Measurements from ENCODE around the gene MMS22L.

MMS22L gene

DNA sequence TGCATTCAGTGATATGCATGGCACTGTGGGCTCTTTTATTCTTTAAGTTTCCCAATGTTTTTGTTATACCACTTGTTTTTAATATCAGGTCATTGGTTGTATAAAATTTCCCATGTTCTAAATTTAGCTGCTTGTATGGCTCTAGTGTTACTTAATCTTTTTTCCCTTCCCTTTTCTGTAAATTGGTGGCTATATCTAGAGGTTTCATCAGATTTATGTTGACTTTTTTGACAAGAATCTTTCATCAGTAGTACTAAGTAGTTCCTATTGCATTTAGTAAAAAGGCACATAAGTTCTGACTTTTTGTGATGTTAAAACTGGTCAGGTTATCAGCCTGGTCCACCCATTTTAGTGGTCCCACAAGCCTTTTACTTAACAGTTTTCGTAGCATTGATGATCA lies 51.1 kb downstream of the MMS22L start:
- Histone ChIP-seq H3K27ac (no peak overlapping the region), H3K27me3 (no peaks in the 10 kb centered on the region), H3K4me3 (no peak overlapping the region), H3K4me1 (no peaks in the 10 kb centered on the region), H3K9me3 (no peaks in the 10 kb centered on the region), H3K36me3 (no peaks in the 10 kb centered on the region)
- TF ChIP-seq CTCF (IDR thresholded peaks at IDR 0.05): no peak
- no peak for DNase-seq
- intact Hi-C loops (cut with DNase I; ENCODE audit: low total_unique reads): no loop called here

DNA sequence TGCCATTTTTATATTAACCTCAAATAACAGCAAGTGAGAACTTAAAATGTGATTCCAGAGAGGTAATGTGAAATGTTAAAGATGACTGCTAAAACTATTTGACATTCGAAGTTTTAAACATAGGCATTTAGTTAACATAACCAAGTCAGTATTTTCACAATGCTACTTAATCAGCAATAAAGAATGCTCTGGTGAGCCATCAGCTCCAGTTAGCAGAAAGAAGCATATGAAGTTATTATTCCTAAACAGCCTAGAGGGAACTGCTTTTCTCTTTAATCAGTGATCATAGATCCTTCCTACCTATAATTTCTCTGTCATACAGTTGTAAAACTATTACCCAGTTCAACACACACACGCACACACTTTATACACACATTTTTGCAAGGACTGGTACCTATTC lies 60.1 kb downstream of the MMS22L start:
- no peak for TF ChIP-seq CTCF (IDR thresholded peaks at IDR 0.05)
- intact Hi-C loops (cut with DNase I; ENCODE audit: low total_unique reads): no loop called here
- no peaks in the 10 kb centered on the region for H3K36me3 ChIP-seq
- H3K4me1 ChIP-seq: no peaks in the 10 kb centered on the region
- H3K27me3 ChIP-seq: no peaks in the 10 kb centered on the region
- no peaks in the 10 kb centered on the region for H3K9me3 ChIP-seq
- H3K27ac ChIP-seq: no peak overlapping the region
- H3K4me3 ChIP-seq: no peak overlapping the region
- no peak for DNase-seq

- Histone ChIP-seq H3K36me3 (no peaks in the 10 kb centered on the region), H3K9me3 (no peaks in the 10 kb centered on the region), H3K4me3 (no peak overlapping the region), H3K27me3 (no peaks in the 10 kb centered on the region), H3K27ac (no peak overlapping the region), H3K4me1 (no peaks in the 10 kb centered on the region)
- DNase-seq: no peak
- intact Hi-C loops (cut with DNase I; ENCODE audit: low total_unique reads): no loop called here
- no peak for TF ChIP-seq CTCF (IDR thresholded peaks at IDR 0.05)
These were observed 64.1 kb downstream of the MMS22L start for GRCh38 chr6:97218912-97219311.

DNA sequence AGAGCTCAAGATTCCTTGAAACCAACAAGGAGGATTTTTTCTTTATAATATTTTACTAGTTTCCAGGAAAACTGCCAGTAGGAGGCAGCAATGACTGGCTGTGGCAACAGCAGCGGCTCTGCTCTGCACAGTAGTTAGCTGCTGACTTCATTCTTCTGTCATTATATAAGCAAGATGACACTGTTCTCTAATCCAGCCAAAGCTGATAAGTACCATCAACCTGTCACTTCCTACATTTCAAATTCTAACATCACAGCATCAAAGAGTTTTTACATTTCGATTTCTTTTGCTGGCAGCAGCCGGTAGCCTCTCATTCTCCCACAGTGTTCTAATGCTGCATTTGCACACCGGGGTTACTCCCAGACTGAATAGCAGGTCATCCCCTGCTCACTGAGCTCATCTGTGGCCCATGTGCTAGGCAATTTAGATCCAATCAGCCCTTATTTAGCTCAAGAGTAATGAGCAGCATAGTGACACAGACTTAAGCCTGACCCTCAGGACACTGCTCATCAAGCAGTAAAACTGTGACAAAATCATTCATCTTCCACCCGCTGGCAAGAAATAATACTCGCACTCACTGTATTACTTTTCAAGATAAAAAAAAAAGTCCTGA lies 67.8 kb downstream of the MMS22L start:
- no peak for TF ChIP-seq CTCF (IDR thresholded peaks at IDR 0.05)
- H3K27me3 ChIP-seq: no peaks in the 10 kb centered on the region

GRCh38 chr6:97214671-97215070 lies 68.3 kb downstream of the MMS22L start:
- DNase-seq: no peak
- Histone ChIP-seq H3K9me3 (no peaks in the 10 kb centered on the region), H3K36me3 (no peaks in the 10 kb centered on the region), H3K27ac (no peak overlapping the region), H3K4me1 (no peaks in the 10 kb centered on the region), H3K27me3 (no peaks in the 10 kb centered on the region), H3K4me3 (no peak overlapping the region)
- no peak for TF ChIP-seq CTCF (IDR thresholded peaks at IDR 0.05)
- intact Hi-C loops (cut with DNase I; ENCODE audit: low total_unique reads): no loop called here

More for the DNA sequence above, 67.8 kb downstream of the MMS22L start:
- no peak for DNase-seq
- no peak overlapping the region for H3K27ac ChIP-seq
- H3K9me3 ChIP-seq: no peaks in the 10 kb centered on the region
- no peaks in the 10 kb centered on the region for H3K4me1 ChIP-seq
- intact Hi-C loops (cut with DNase I; ENCODE audit: low total_unique reads): no loop called here
- no peaks in the 10 kb centered on the region for H3K36me3 ChIP-seq
- no peak overlapping the region for H3K4me3 ChIP-seq

DNA sequence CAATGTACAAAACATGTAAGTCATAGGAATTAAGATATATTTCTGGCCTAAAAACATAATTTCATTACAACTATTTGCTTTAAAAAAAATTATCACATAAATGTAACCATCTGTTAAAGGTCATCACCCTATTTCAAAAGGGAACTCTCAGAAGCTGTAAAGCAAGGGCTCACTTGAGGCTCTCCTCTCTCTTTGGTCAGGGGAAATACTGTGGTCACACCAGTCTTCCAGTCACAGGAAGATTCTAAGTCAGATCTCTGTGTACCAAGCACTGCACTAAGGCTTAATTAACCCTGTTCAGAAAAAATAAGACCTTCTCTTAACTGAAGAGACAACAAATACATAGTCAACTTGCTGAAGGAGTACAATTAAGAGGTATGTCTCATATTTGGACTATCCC lies 75.6 kb downstream of the MMS22L start:
- H3K4me3 ChIP-seq: no peak overlapping the region
- no peak for TF ChIP-seq CTCF (IDR thresholded peaks at IDR 0.05)
- H3K27me3 ChIP-seq: no peaks in the 10 kb centered on the region
- no peaks in the 10 kb centered on the region for H3K36me3 ChIP-seq
- H3K9me3 ChIP-seq: no peaks in the 10 kb centered on the region
- H3K4me1 ChIP-seq: no peaks in the 10 kb centered on the region
- no peak for DNase-seq
- intact Hi-C loops (cut with DNase I; ENCODE audit: low total_unique reads): no loop called here
- H3K27ac ChIP-seq: no peak overlapping the region
